Measurements from ENCODE around the gene FAM163A.
A peak's percentile ranks its signal among the peaks of the same experiment; 100 is the strongest.

The FAM163A gene

DNA sequence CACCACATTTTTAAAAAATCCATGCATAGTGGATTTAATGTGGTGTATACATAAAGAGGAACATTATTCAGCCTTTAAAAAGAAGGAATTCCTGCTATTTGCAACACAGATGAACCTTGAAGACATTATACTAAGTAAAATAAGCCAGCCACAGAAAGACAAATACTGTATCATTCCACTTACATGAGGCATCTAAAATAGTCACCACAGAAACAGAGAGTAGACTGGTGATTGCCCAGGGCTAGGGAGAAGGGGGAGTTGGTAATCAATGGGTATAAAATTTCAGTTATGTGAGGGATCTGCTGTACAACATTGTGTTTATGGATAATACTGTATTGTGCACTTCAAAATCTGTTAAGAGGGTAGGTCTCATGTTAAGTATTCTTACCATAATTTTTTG lies 10.0 kb downstream of the FAM163A start:
- DNase-seq, result no peak

GRCh38 chr1:179754041-179754624 lies 11.0 kb downstream of the FAM163A start:
- no peak for DNase-seq

DNA sequence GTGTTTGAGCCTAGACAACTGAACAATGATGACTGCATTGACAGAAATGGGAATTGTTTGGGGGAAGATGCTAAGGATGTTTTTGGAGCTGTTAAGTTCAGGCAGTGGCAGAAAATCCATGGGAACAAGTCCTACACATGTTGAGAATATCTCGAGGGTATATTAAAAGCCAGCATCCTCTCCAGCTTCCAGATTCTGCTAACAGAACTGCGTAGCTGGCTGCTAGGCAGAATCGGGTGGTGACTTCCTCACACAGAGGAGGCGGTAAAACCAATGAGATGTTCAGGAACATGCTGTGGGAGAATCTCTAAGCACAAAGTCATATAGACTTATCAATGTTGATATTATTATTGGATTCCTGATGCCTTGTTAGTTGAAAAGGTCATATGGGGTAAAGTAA lies 14.8 kb downstream of the FAM163A start:
- no peak for DNase-seq

DNA sequence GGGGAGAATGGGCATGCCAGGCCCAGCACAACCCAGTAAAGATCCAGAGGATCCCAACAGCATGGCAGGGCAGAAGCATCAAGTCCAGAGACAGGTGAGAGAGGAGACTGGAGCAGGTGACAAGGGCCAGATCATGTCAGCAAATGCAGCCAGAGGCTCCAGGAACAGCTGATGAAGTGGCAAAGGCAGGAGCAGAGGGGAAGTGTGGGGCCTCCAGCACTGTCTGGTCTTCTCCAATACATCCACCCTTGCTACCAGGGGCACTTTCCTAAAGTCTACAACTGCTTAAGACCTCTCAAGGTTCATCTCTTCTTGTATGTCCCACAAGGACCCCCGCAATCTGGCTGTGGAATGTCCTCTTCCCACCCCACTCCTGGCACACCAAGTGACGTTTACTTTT lies 17.4 kb downstream of the FAM163A start:
- DNase-seq, result no peak

- no peak for DNase-seq
Observed at GRCh38 chr1:179761296-179761695, 18.2 kb downstream of the FAM163A start.

- DNase-seq, result peak; percentile 44
Observed at GRCh38 chr1:179761846-179762640, 19.0 kb downstream of the FAM163A start.

DNA sequence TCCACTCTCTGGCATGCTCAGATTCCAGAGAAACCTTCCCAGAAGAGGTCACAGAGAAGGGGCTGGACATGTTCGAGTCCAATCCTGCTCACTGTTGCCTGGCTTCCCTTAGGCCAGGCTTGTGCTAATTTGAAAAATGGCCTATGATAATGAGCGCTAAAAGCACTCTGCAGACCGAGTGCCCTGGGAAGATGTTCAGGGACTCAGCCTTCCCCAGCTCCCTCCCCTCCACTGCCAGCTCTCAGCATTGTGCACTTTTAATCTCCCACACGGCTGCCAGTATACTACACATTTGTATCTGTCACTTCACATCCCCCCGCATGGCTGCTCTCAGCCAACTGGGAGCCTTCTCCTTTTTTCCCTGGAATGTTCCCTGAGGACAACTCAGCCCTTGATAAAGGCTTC lies 24.1 kb downstream of the FAM163A start:
- no peak for DNase-seq

GRCh38 chr1:179767996-179768395 lies 24.9 kb downstream of the FAM163A start:
- DNase-seq, result no peak

GRCh38 chr1:179770887-179771502 lies 27.9 kb downstream of the FAM163A start:
- DNase-seq, result no peak

DNA sequence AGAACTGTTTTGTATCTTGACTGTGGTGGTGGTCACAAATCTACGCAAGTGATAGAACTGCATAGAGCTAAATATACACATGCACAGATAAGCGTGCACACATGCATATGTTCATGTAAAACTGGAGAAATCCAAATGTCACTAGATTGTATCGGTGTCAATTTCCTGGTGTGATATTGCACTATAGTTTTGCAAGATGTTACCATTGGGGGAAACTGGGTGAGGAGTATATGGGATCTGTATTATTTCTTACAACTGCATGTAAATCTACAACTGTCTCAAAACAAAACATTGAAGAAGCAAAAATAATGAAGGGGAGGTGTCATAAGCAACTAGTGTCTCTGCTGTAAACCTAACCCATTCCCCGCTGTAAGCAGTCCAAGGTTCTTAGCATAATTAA lies 30.2 kb downstream of the FAM163A start:
- no peak for DNase-seq

GRCh38 chr1:179774000-179774399 lies 30.9 kb downstream of the FAM163A start:
- DNase-seq, result no peak

DNA sequence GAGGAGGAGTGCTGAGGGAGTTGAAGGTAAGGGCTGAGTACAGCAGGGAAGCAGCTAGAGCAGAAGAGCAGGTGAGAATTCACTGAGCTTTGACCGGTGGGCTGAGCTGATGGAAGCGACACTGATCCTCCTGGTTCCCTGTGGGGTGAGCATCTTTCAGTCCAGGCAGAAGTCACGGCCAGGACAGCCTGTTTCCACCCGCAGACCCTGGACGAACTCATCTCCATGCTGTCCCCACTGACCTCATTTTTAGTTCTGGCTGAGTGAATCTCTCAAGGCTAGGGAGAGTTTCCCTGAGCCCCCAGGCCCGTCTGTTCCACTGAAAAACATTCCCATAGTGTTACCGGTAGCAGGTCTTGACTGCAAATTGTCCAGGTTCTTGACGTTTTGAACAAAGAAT lies 31.5 kb downstream of the FAM163A start:
- DNase-seq, result no peak

GRCh38 chr1:179775009-179775408 lies 31.9 kb downstream of the FAM163A start:
- no peak for DNase-seq

GRCh38 chr1:179776831-179777230 lies 33.7 kb downstream of the FAM163A start:
- no peak for DNase-seq

GRCh38 chr1:179777731-179778130 lies 34.6 kb downstream of the FAM163A start:
- no peak for DNase-seq

DNA sequence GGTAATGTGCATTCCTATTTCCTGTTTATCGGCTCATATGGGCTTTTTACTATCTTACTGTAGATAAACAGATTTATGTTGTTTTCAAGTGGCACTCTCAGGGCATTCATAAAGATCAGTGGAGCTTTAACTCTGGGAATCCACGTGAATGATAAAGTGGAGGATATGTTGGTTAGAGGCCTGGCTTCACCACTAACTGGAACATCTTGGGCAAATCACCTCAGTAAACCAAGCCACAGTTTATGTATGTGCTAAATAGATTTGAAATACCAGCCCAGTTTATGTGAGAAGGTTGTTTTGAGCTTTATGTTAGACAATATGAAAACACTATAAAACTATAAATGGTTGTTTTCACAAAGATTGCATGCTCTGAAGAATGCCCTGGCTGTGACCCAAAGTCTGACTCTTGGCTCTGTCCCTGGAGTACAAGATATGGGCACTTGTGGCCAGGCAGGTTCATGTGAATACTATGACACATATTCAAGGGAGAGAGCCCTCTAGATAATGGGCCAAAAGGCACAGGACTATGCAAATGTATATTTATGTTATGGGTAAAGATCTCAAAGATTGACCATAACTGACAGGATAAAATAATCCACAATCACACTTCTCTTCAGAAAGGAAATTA lies 36.7 kb downstream of the FAM163A start:
- peak; percentile 52 for DNase-seq

DNA sequence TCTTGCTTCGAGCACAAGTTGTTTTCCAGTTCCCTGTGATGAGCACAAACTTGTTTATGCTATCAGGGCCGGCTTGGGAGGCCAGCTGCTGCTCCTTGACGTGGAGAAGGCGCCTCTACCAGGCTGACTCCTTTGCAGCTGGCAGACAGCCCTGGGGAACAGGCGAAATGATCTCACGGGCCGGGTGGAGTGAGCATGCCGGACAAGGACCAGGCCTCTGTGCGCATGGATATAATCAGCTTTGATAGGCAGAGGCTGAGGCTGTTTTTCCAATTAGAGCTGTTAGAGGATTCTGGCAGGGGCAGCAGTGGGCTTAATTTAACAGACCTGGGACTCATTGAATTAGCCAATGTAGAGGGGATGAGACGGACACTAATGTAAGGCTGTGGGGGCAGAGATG lies 38.9 kb downstream of the FAM163A start:
- no peak for DNase-seq

GRCh38 chr1:179785031-179785431 lies 41.9 kb downstream of the FAM163A start:
- no peak for DNase-seq

- no peak for DNase-seq
Observed at GRCh38 chr1:179785728-179786127, 42.6 kb downstream of the FAM163A start.

DNA sequence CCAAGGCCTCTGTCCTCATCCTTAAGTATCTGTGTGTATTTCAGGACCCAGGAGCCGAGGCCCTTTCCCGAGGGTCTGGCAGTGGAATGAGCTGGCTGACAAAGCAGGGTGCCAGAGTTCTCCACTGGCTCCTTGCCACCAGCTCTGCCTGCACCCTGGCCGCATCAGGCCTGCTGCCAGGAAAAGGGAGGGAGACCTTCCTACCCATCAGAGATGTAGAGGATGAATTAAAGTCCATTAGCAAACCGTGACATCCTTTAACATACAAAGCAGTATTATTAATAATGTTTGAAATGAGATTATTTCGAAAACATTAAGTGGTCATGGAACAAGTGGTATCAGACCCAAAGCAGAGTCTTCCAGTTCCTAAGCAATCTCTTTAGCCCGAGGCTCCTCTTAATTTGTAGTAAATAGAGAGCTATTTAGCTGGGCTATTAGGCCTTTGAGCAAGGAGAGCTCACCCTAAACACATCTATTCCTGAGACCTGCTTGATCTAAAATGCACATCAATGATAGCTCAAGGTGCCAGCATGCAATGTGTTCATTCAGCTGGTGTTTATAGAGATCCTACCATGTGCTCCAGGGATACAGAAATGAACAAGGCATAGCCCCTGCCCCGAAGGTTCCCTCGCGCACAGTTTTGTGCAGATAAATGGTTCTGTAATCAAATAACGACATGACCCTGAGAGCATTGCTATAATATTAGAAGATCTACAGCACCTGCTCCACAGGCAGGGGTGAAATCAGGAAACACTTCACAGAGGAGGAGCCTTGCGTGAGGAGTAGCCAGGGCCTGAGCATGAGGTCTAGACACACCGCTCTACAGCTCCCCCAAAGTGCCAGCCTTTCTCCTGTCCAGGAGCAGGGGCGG lies 44.0 kb downstream of the FAM163A start:
- DNase-seq, result peak; percentile 91

GRCh38 chr1:179788259-179788658 lies 45.2 kb downstream of the FAM163A start:
- no peak for DNase-seq

GRCh38 chr1:179793281-179793680 lies 50.2 kb downstream of the FAM163A start:
- DNase-seq, result no peak

DNA sequence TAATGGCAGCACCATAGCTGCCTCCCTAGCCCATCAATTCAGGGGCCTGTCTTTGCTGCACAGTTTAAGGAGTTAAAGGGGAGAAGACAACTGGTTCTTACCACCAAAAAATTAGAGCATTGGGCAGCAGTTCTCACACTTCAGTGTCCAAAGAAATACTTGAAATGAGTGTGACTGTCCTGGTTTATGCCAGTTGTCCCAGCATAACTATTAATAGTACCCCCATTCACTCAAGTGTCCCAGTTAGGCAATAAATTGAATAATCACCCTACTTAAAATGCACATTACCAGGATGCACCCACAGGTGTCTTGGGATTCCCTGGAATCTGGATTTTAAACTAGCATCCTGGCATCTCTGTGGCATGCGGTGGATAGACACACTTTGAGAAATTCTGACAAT lies 51.1 kb downstream of the FAM163A start:
- no peak for DNase-seq

Measured in NCI-H1092 (cell line).